AG04449 (cell line): ENCODE measurements around the gene RNFT1.
"Not testable (repeated sequence)": the region's sequence is repeated elsewhere in the genome, so short reads cannot be mapped to it uniquely, and the experiment has no call there.

ENCODE experiments used
- CTCF ChIA-PET: fragments of 350-600 bp; formaldehyde crosslinking; extraction: SDS; loops from one replicate; lab custom pipeline; 2021; ENCODE audit warnings: antibody characterized with exemption; lab: Yijun Ruan, JAX
- POLR2A ChIA-PET: fragments of 400-600, 350-600 bp; formaldehyde crosslinking; extraction: SDS; loops from one replicate; lab custom pipeline; 2020; ENCODE audit warnings: antibody characterized with exemption, inconsistent platforms; lab: Yijun Ruan, JAX
- DNase-seq: peaks from one replicate; pipeline ENCODE4 v3.0.0-alpha.2; 2010; ENCODE audit warnings: low read depth, low spot score
- H3K4me3 ChIP-seq: 2 replicates; pipeline ENCODE4 v1.5.1; 2011; ENCODE audit warnings: low read depth, mild to moderate bottlenecking, control low read depth, low read length
- CTCF ChIP-seq: IDR thresholded peaks from one replicate; pipeline ENCODE4 v1.5.1; 2011; ENCODE audit warnings: mild to moderate bottlenecking, moderate library complexity, low read length, control low read depth, inconsistent platforms; ENCODE audit not compliant: insufficient read depth; ENCODE audit errors: missing control alignments

The RNFT1 gene

GRCh38 chr17:59964482-59965328 is at the start of gene RNFT1:
TSS of gene RNFT1 (minus strand) at chr17:59964740. CDS start at chr17:59964663, 77 bp downstream.
- peak within 1 kb of the TSS; percentile 97 for H3K4me3 ChIP-seq
- ChIA-PET POLR2A (interaction anchor here (0.7 to 1.4 kb wide), 3 partner anchors 11 to 114 kb away, joined by 3 to 5 read pairs (median 5); no protein-coding TSS in a partner anchor), CTCF (interaction anchor here (0.9 to 1.8 kb wide), 2 partner anchors 50 to 69 kb away, joined by 3 to 5 read pairs; no protein-coding TSS in a partner anchor)
- no peak for DNase-seq
- TF ChIP-seq CTCF: no peak

DNA sequence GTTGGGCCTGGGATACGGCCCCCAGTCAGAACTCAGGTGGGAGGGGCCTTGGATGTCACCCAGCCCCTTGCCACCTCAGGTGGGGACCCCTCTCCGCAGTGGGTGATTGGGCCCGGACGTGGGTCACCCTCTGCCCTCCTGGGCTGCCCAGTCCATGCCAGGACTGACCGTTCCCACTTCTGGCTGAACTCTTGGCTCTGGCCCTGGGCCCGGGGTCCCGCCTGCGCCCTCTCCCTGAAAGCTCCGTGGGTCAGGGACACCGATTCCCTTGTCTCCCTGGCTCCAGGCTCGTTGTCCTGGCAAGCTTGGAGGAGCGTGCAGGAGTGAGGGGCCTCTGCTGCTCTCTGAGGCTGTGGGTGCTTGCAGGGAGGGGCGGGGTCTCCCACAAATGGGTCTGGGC is 44.8 kb upstream of the RNFT1 start:
- H3K4me3 ChIP-seq, CTCF ChIA-PET, DNase-seq, POLR2A ChIA-PET: not testable (repeated sequence)

DNA sequence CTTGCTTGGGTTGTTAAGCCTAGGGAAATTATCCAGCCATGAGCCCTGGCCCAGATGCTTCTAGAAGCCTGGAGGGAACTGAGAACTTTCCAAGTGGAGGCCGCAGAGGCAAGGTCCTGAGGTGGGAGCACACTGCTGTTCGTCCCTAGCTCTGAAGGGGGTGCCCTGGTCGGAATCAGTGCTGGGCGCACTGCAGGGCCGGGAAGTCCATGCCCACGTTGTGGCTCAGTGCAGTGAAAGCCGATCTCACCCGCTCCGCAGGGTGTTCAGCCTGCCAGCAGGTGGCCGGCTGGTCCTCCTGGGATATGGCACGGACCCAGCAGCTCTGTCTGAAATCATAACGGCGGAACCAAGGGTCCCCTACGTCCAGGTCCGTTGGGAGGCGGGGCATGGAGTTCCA is 43.8 kb upstream of the RNFT1 start:
- CTCF ChIA-PET, POLR2A ChIA-PET, DNase-seq, H3K4me3 ChIP-seq: not testable (repeated sequence)

DNA sequence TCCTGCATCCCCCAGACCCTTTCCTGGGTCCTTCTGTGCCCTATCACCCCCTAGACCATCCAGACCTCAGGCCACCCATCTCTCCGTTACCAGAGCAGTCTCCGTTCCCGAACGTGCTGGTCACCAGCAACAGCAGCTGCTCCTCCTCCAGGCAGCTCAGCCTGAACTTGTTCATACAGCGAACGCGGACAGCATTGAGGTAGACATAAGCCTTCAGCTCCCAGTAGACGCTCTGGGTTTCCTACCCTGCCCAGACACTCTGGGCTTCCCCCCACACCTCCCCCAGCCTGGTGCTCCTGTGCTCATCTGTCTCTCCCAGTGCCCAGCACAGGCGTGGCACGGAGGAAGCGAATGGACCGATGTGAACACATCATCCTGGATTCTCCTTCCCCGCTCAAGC is 41.6 kb upstream of the RNFT1 start:
- CTCF ChIA-PET: no interaction called here
- no peak overlapping the region for H3K4me3 ChIP-seq
- no peak for DNase-seq
- POLR2A ChIA-PET: no interaction called here
- no peak for TF ChIP-seq CTCF

DNA sequence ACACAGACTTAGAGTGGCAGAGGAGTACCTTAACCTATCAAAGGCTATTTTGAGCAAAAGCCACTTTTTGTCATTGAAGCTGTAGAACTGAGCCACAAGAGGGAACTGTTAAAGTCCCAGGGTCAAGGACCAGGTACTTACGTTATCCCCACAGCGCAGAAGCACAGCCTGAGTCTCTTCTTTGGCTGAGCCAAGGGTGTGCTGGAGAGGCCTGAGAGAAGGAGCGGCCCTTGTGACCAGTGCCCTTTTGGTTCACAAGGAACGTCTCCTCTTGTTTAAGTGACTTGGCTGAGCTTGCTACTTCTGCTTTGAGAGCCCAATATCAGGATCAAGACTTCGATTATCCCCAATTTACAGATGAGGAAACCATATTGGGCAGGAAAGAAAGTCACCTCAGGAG is 40.0 kb upstream of the RNFT1 start:
- POLR2A ChIA-PET, H3K4me3 ChIP-seq, DNase-seq, CTCF ChIA-PET: not testable (repeated sequence)

DNA sequence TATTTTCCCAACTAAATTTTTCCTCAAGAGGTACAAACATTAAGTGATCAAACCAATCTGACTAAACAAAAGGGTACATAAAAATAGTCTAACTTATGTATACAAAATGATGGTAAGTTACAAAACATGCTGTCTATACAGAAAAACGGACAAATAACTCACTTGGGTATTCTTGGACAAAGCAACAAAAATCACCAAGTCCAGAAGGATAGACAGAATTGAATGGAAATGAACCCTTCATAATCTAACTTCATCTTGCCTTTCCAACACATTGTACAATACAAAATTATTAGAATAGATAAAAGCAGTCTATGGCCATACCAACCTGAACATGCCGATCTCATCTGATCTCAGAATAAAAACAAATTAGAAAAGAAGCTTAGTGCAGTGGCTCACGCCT is 37.9 kb upstream of the RNFT1 start:
- DNase-seq, POLR2A ChIA-PET, CTCF ChIA-PET, H3K4me3 ChIP-seq: not testable (repeated sequence)

DNA sequence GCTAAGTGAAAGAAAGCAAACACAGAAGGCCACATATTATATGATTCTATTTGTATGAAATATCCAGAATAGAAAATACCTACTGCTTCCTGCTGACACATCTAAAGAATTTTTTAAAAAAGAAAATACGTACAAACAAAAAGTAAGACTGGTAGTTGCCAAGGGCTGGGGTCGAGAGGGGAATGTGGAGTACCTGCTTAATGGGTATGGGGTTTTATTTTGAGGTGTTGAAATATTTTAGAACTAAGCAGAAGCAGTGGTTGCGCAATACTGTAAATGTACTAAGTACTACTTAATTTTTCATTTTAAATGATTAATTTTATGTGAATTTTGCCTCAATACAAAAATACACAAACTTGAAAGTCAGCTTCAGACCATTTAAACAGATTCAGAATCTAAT is 32.1 kb upstream of the RNFT1 start:
- H3K4me3 ChIP-seq, POLR2A ChIA-PET, DNase-seq, CTCF ChIA-PET: not testable (repeated sequence)

- H3K4me3 ChIP-seq, DNase-seq, POLR2A ChIA-PET, CTCF ChIA-PET: not testable (repeated sequence)
Measured at GRCh38 chr17:59975166-59975565, 10.6 kb upstream of the RNFT1 start.

GRCh38 chr17:59973483-59973882 is 8.9 kb upstream of the RNFT1 start:
- CTCF ChIA-PET, POLR2A ChIA-PET, DNase-seq, H3K4me3 ChIP-seq: not testable (repeated sequence)

DNA sequence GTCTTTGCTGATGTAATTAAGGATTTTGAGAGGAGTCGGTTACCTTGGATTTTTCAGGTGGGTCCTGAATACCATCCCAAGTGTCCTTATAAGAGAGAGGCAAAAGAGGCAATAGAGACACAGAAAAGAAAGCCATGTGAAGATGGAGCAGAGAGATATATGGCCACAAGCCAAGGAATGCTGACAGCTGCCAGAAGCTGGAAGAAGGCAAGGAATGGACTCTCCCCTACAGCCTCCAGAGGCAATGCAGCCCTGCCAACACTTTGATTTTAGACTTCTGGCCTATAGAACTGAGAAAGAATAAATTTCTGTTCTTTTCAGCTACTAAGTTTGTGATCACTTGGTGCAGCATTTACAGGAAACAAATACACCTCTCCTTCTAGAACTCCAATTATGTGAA is 8.2 kb upstream of the RNFT1 start:
- no peak for DNase-seq
- ChIA-PET CTCF (no interaction called here), POLR2A (no interaction called here)
- no peak overlapping the region for H3K4me3 ChIP-seq
- no peak for TF ChIP-seq CTCF

GRCh38 chr17:59971771-59972170 is 7.2 kb upstream of the RNFT1 start:
- POLR2A ChIA-PET, CTCF ChIA-PET, H3K4me3 ChIP-seq, DNase-seq: not testable (repeated sequence)
